GM23338 (cell line): Measurements from ENCODE around the gene MAP3K10.

Source experiments
- CREB1 ChIP-seq: fragments of 250-450 bp; sonication (Bioruptor Pico); IDR thresholded peaks from 2 replicates; pipeline ENCODE4 v1.5.0; 2020; ENCODE audit warnings: low read depth, mild to moderate bottlenecking, moderate library complexity
- CTCF ChIP-seq, 2 experiments: fragments of 200-600 bp in 1 of 2; sonication (generic) in 1 of 2; conservative IDR thresholded peaks; 2 replicates each; pipeline versions ENCODE4 v1.5.1 to v1.6.1; 2016 to 2017; ENCODE audit warnings: antibody characterized with exemption in 2 of 2, low read depth in 2 of 2, mild to moderate bottlenecking in 2 of 2, moderate library complexity in 1 of 2
- ETS1 ChIP-seq: IDR thresholded peaks from 2 replicates; pipeline ENCODE4 v1.6.1; 2016; ENCODE audit warnings: antibody characterized with exemption
- EZH2 ChIP-seq: fragments of 200-600 bp; sonication (generic); IDR thresholded peaks from one replicate; pipeline ENCODE4 v1.8.0; 2017; ENCODE audit warnings: antibody characterized with exemption, mild to moderate bottlenecking, low read depth; ENCODE audit not compliant: unreplicated experiment
- EZH2phosphoT487 ChIP-seq: fragments of 200-600 bp; sonication (generic); IDR thresholded peaks from one replicate; pipeline ENCODE4 v1.8.1; 2018; ENCODE audit warnings: antibody characterized with exemption; ENCODE audit not compliant: unreplicated experiment
- JUNB ChIP-seq: IDR thresholded peaks from one replicate; pipeline ENCODE4 v1.6.1; 2016; ENCODE audit warnings: antibody characterized with exemption; ENCODE audit not compliant: unreplicated experiment
- POLR2AphosphoS5 ChIP-seq: IDR thresholded peaks from 2 replicates; pipeline ENCODE4 v1.6.1; 2016; ENCODE audit warnings: antibody characterized with exemption, low read depth
- REST ChIP-seq: IDR thresholded peaks from one replicate; pipeline ENCODE4 v1.6.1; 2018; ENCODE audit warnings: antibody characterized with exemption; ENCODE audit not compliant: unreplicated experiment
- ZNF114 ChIP-seq: fragments of 250-450 bp; sonication (Bioruptor Pico); IDR thresholded peaks from 2 replicates; pipeline ENCODE4 v1.5.0; 2020; ENCODE audit warnings: mild to moderate bottlenecking, moderate library complexity
- ZNF331 ChIP-seq: fragments of 250-450 bp; sonication (Bioruptor Pico); IDR thresholded peaks from 2 replicates; pipeline ENCODE4 v1.5.0; 2020; ENCODE audit warnings: low read depth, mild to moderate bottlenecking, moderate library complexity

- TF ChIP-seq REST (no peak), CTCF (conservative IDR thresholded peaks at IDR 0.05; ENCODE audit: low read depth in 2 of 2) (no peak), EZH2 (no peak), CREB1 (no peak), POLR2AphosphoS5 (no peak), ETS1 (no peak), ZNF331 (no peak), EZH2phosphoT487 (no peak), ZNF114 (CRISPR knock-in tag) (no peak), JUNB (no peak)
Observed at GRCh38 chr19:40249781-40250180, 58.6 kb downstream of the MAP3K10 start.
